DOHH2 (cell line): ENCODE results near the gene SIVA1.

Experiments
- CTCF ChIP-seq: fragments of 200-600 bp; sonication (generic); IDR thresholded peaks from one replicate; pipeline ENCODE4 v1.5.1; 2014; ENCODE audit warnings: antibody characterized with exemption, mild to moderate bottlenecking, low read depth, low read length; ENCODE audit not compliant: poor library complexity, severe bottlenecking
- EZH2phosphoT487 ChIP-seq: fragments of 200-600 bp; sonication (generic); IDR thresholded peaks from 2 replicates; pipeline ENCODE4 v1.6.1; 2017; ENCODE audit warnings: borderline replicate concordance, mild to moderate bottlenecking, antibody characterized with exemption, low read length, moderate library complexity, mixed read lengths

DNA sequence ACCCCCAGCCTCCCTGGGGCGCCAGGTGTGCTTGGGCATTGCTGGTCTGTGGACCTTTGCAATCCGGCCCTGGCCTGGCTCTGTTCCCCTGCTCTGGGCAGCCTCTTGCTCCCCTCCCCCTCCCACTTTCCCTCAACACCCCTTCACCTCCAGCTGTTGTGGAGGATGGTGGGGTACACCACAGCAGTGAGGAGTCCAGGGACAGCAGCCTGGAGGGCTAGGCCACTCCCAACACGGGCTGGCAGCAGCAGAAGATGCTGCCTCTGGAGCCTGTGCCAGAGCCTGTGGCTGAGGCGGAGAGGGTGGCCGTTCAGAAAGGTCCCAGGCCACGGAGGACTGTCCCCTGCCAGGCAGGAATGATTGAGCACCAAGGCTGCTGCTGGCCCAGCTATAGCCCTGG, 55.5 kb downstream of the SIVA1 start:
- TF ChIP-seq CTCF (no peak), EZH2phosphoT487 (no peak)
